AG04449 (cell line): Measurements from ENCODE around the gene C19orf25.

Source experiments
- CTCF ChIA-PET: fragments of 350-600 bp; formaldehyde crosslinking; extraction: SDS; loops from one replicate; lab custom pipeline; 2021; ENCODE audit warnings: antibody characterized with exemption; lab: Yijun Ruan, JAX
- POLR2A ChIA-PET: fragments of 400-600, 350-600 bp; formaldehyde crosslinking; extraction: SDS; loops from one replicate; lab custom pipeline; 2020; ENCODE audit warnings: antibody characterized with exemption, inconsistent platforms; lab: Yijun Ruan, JAX
- DNase-seq: peaks from one replicate; pipeline ENCODE4 v3.0.0-alpha.2; 2010; ENCODE audit warnings: low read depth, low spot score
- H3K4me3 ChIP-seq: 2 replicates; pipeline ENCODE4 v1.5.1; 2011; ENCODE audit warnings: low read depth, mild to moderate bottlenecking, control low read depth, low read length
- TF ChIP-seq, protein P1 (sequence below): IDR thresholded peaks from one replicate; pipeline ENCODE4 v1.5.1; 2011; ENCODE audit warnings: mild to moderate bottlenecking, moderate library complexity, low read length, control low read depth, inconsistent platforms; ENCODE audit not compliant: insufficient read depth; ENCODE audit errors: missing control alignments

The C19orf25 gene

DNA sequence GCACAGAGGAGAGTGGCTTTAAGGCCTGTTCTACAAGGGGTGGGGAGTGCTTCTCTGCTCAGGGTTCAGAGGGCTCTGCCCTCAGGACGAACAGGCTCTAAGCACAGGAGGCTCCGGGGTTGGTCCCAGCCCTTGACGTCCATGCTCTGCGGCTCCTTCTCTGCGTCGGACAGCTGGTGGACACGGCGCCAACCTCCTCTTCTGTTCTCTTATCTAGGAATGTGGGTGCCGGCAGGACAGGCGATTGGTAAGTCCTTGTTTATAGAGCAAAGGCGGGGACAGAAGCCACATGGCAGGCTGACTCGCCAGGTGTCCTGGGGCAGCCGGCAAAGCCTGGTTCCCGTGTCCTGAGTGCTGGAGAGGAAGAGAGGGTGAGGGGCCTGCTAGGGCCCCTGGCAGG, 49.3 kb downstream of the C19orf25 start:
- H3K4me3 ChIP-seq = no peak overlapping the region
- TF ChIP-seq, protein P1, sequence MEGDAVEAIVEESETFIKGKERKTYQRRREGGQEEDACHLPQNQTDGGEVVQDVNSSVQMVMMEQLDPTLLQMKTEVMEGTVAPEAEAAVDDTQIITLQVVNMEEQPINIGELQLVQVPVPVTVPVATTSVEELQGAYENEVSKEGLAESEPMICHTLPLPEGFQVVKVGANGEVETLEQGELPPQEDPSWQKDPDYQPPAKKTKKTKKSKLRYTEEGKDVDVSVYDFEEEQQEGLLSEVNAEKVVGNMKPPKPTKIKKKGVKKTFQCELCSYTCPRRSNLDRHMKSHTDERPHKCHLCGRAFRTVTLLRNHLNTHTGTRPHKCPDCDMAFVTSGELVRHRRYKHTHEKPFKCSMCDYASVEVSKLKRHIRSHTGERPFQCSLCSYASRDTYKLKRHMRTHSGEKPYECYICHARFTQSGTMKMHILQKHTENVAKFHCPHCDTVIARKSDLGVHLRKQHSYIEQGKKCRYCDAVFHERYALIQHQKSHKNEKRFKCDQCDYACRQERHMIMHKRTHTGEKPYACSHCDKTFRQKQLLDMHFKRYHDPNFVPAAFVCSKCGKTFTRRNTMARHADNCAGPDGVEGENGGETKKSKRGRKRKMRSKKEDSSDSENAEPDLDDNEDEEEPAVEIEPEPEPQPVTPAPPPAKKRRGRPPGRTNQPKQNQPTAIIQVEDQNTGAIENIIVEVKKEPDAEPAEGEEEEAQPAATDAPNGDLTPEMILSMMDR = no peak
- DNase-seq = no peak
- CTCF ChIA-PET = interaction anchor here (1.0 to 1.4 kb wide), 2 partner anchors 9 to 186 kb away, joined by 3 to 4 read pairs; no protein-coding TSS in a partner anchor
- POLR2A ChIA-PET = no interaction called here

DNA sequence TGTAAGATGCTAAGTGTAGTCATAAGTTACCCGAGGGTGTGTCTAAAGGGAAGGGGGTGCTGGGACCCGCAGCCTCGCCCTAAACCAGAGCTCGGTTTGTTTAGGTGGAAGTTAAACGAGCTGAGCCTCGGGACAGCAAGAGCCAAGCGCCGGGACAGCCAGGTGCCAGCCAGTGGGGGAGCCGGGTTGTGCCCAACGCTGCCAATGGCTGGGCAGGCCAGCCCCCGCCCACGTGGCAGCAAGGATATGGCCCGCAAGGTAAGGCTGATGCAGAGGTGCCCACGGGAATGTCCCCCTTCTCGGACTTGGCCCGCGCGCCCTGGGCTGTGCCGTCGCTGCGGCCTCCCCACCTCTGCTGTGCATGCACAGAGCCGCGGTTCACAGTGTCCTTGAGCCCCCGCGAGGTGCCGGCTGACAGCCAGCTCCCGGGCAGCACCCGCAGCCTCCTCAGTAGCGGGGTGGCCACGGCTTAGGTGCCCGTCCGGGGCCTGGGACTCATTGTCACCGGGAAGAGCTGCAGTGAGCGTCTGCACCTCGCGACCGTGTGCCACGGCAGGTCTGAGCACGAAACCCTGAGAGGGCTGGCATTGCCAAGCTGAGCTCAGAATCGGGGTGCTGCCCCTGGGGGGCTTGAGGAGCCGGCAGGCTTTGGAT, 50.1 kb downstream of the C19orf25 start:
- TF ChIP-seq, protein P1 = no peak
- no peak for DNase-seq
- ChIA-PET POLR2A (no interaction called here), CTCF (interaction anchor here (1.0 kb wide), 1 partner anchor 9 kb away, joined by 4 read pairs; no protein-coding TSS in a partner anchor)
- H3K4me3 ChIP-seq = no peak overlapping the region

DNA sequence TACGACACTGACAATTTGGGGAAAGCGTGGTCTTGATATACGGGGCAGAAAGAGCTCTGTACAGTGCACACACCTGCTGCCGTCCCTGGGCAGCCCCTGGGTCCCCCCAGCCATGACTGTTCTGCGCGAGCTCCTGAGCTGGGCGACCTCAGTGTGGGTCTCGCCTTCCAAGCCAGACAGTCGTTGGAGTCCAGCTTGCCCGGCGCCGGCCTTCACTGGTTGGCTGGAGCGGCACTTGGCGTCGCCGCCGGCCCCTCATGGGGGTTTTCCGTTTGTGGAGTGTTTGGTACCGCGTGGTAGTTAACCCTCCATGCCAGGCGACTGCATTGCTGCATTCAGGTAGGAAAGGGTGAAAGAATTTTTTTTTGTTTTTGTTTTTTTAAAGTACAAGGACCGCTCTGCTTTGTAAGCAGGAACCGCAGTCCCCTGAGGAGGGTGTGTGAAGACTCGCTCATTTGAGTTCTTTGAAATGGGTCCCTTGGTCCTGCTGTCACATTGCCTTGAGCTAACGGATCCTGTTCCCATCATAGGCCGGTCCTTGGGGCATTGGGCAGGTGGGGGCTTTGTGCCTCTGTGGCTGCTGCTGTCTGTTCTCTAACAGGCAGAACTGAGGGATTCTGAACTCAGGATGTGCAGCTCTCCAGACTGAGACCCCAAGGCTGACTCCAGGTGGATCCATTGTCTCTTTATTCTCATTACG, 51.6 kb downstream of the C19orf25 start:
- no peak for DNase-seq
- TF ChIP-seq, protein P1 = no peak
- POLR2A ChIA-PET = interaction anchor here (0.6 kb wide), 2 partner anchors 9 to 900 kb away, joined by 3 read pairs; no protein-coding TSS in a partner anchor
- CTCF ChIA-PET = interaction anchor here (1.0 to 2.1 kb wide), 2 partner anchors 10 to 13 kb away, joined by 3 to 6 read pairs; no protein-coding TSS in a partner anchor
- no peak overlapping the region for H3K4me3 ChIP-seq

DNA sequence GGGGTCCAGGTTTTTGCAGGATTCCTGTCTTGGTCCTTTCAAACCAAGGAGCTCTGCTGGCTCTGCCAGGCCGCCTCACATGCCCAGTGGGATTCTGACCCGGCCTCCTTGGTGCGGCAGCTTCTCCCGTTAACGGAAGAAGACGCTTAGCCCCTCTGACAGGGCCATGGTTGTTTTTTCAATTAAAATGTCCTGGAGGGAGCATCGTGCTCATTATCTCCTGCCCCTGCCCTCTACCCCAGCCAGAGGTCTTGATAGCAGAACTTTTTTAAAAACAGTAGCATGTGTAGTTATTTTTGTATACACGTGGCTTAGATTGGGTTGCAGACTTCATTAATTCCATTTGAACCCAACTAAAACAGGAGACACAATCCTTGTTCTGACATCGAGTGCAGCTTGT, 52.3 kb downstream of the C19orf25 start:
- DNase-seq = no peak
- TF ChIP-seq, protein P1 = no peak
- ChIA-PET POLR2A (interaction anchor here (0.6 kb wide), 1 partner anchor 901 kb away, joined by 3 read pairs; no protein-coding TSS in a partner anchor), CTCF (interaction anchor here (2.1 kb wide), 1 partner anchor 11 kb away, joined by 6 read pairs; no protein-coding TSS in a partner anchor)
- no peak overlapping the region for H3K4me3 ChIP-seq

DNA sequence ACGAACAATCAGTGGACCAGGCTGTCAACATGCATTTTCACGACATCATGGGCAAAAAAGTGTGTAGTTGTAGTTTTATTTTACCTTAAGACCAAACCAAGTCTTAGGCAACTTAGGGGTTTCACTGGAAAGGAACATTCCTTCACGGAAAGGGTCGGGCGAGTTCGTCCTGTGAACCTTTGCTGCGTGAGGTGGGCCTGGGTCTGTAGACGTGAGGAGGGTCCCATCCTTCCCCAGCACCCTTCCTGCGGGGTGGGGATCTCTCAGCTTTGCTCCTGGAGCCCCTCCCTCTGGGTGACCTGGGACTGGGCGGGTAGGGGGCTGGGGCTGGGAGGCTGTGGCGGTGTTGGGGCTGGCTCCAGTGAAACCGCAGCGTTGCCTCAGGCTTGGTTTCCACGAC, 53.1 kb downstream of the C19orf25 start:
- H3K4me3 ChIP-seq = no peak overlapping the region
- CTCF ChIA-PET = interaction anchor here (1.9 to 2.1 kb wide), 2 partner anchors 12 to 24 kb away, joined by 6 read pairs; no protein-coding TSS in a partner anchor
- no peak for DNase-seq
- POLR2A ChIA-PET = no interaction called here
- TF ChIP-seq, protein P1 = no peak
